ENCODE data around the gene TTYH2. TPM values are rescaled to one million over a fixed set of nuclear protein-coding genes. Genes with fewer than 3 reads are reported as not detected.
"Not testable (repeated sequence)": the region's sequence is repeated elsewhere in the genome, so short reads cannot be mapped to it uniquely, and the experiment has no call there.

Gene TTYH2
- total and polyA plus RNA-seq, 2 experiments from 2014 or later = 1.4 to 3.9 TPM

GRCh38 chr17:74277935-74278334, 64.6 kb downstream of the TTYH2 start:
- no peak overlapping the region for H3K4me3 ChIP-seq
- peaks cover 20% of the 10 kb centered on the region for H3K27me3 ChIP-seq (ENCODE audit: insufficient read depth)
- H3K27ac ChIP-seq (ENCODE audit: low read depth) = no peak overlapping the region
- H3K9me3 Mint-ChIP-seq = no peaks in the 10 kb centered on the region; the same call in 2 of the 3 replicates
- peaks cover 11% of the 10 kb centered on the region for H3K4me1 Mint-ChIP-seq
- H3K4me3 Mint-ChIP-seq = no peak overlapping the region
- no peaks in the 10 kb centered on the region for H3K79me2 ChIP-seq (replicated peaks; ENCODE audit: insufficient read depth)
- H3K27me3 Mint-ChIP-seq (ENCODE audit: insufficient read depth, low read depth, poor library complexity) = peaks cover 20% of the 10 kb centered on the region
- H4K20me1 ChIP-seq (replicated peaks; ENCODE audit: insufficient read depth) = no peaks in the 10 kb centered on the region
- no peaks in the 10 kb centered on the region for H3K9me2 ChIP-seq (ENCODE audit: insufficient read depth)
- H3K36me3 Mint-ChIP-seq (ENCODE audit: low read depth) = no peaks in the 10 kb centered on the region
- H3K27ac Mint-ChIP-seq = no peak overlapping the region
- H2AFZ ChIP-seq = no peak overlapping the region
- TF ChIP-seq JUNB (IDR thresholded peaks at IDR 0.05; ENCODE audit: unreplicated experiment) (no peak), ZNF331 (CRISPR knock-in tag; IDR thresholded peaks at IDR 0.05; ENCODE audit: low read depth) (no peak), POLR2AphosphoS5 (IDR thresholded peaks at IDR 0.05; ENCODE audit: low read depth) (no peak), CREB1 (CRISPR knock-in tag; IDR thresholded peaks at IDR 0.05; ENCODE audit: low read depth) (no peak), NANOG (IDR thresholded peaks at IDR 0.05; ENCODE audit: borderline replicate concordance) (no peak), EZH2 (IDR thresholded peaks at IDR 0.05; ENCODE audit: low read depth, unreplicated experiment) (no peak), ZNF114 (CRISPR knock-in tag; IDR thresholded peaks at IDR 0.05) (no peak), CTCF (conservative IDR thresholded peaks at IDR 0.05; ENCODE audit: low read depth in 2 of 2) (no peak)
- TF ChIP-seq, protein P1, sequence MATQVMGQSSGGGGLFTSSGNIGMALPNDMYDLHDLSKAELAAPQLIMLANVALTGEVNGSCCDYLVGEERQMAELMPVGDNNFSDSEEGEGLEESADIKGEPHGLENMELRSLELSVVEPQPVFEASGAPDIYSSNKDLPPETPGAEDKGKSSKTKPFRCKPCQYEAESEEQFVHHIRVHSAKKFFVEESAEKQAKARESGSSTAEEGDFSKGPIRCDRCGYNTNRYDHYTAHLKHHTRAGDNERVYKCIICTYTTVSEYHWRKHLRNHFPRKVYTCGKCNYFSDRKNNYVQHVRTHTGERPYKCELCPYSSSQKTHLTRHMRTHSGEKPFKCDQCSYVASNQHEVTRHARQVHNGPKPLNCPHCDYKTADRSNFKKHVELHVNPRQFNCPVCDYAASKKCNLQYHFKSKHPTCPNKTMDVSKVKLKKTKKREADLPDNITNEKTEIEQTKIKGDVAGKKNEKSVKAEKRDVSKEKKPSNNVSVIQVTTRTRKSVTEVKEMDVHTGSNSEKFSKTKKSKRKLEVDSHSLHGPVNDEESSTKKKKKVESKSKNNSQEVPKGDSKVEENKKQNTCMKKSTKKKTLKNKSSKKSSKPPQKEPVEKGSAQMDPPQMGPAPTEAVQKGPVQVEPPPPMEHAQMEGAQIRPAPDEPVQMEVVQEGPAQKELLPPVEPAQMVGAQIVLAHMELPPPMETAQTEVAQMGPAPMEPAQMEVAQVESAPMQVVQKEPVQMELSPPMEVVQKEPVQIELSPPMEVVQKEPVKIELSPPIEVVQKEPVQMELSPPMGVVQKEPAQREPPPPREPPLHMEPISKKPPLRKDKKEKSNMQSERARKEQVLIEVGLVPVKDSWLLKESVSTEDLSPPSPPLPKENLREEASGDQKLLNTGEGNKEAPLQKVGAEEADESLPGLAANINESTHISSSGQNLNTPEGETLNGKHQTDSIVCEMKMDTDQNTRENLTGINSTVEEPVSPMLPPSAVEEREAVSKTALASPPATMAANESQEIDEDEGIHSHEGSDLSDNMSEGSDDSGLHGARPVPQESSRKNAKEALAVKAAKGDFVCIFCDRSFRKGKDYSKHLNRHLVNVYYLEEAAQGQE (IDR thresholded peaks at IDR 0.05; ENCODE audit: unreplicated experiment) = no peak
- no peak for DNase-seq (ENCODE audit: low spot score)
- no peak for ATAC-seq
- no peaks in the 10 kb centered on the region for H3F3A ChIP-seq (replicated peaks; ENCODE audit: low read depth)
- H3K4me1 ChIP-seq (ENCODE audit: insufficient read depth) = peaks cover 5% of the 10 kb centered on the region; the same call in 1 of the 2 replicates
- H3K36me3 ChIP-seq (ENCODE audit: insufficient read depth) = no peaks in the 10 kb centered on the region
- H3K4me2 ChIP-seq = no peak overlapping the region

- not testable (repeated sequence) for H3F3A ChIP-seq (replicated peaks; ENCODE audit: low read depth); H3K4me3 Mint-ChIP-seq; ATAC-seq; H2AFZ ChIP-seq; H3K9me2 ChIP-seq (ENCODE audit: insufficient read depth); H3K4me3 ChIP-seq; H3K27ac ChIP-seq (ENCODE audit: low read depth); H4K20me1 ChIP-seq (replicated peaks; ENCODE audit: insufficient read depth); H3K36me3 ChIP-seq (ENCODE audit: insufficient read depth); H3K4me1 ChIP-seq (ENCODE audit: insufficient read depth); H3K36me3 Mint-ChIP-seq (ENCODE audit: low read depth); H3K4me1 Mint-ChIP-seq; H3K27ac Mint-ChIP-seq; H3K27me3 ChIP-seq (ENCODE audit: insufficient read depth); H3K79me2 ChIP-seq (replicated peaks; ENCODE audit: insufficient read depth); DNase-seq (ENCODE audit: low spot score); H3K9me3 Mint-ChIP-seq; H3K4me2 ChIP-seq
- H3K27me3 Mint-ChIP-seq (ENCODE audit: insufficient read depth, low read depth, poor library complexity) = peaks cover 11% of the 10 kb centered on the region
These were observed 66.2 kb downstream of the TTYH2 start for GRCh38 chr17:74279617-74280016.
